SK-N-SH (cell line): ENCODE measurements around the gene ITGB5.

ENCODE experiments used
- CTCF ChIP-seq: fragments of 200-600 bp; sonication (generic); IDR thresholded peaks from 2 replicates; pipeline ENCODE4 v1.6.1; 2017; ENCODE audit warnings: antibody characterized with exemption, mild to moderate bottlenecking, moderate library complexity
- EP300 ChIP-seq, 2 experiments: IDR thresholded peaks; 2 replicates each; pipeline versions ENCODE4 v1.4.0 to v1.6.1; 2012; ENCODE audit warnings: borderline replicate concordance in 1 of 2, low read depth in 1 of 2, low read length in 1 of 2
- MAX ChIP-seq: IDR thresholded peaks from 2 replicates; pipeline ENCODE4 v1.4.0; 2012; ENCODE audit warnings: low read depth
- MXI1 ChIP-seq: IDR thresholded peaks from 2 replicates; pipeline ENCODE4 v1.6.1; 2012; ENCODE audit warnings: mild to moderate bottlenecking, low read depth, low read length, improper control_type of control experiment
- RAD21 ChIP-seq: IDR thresholded peaks from 2 replicates; pipeline ENCODE4 v1.6.1; 2012; ENCODE audit warnings: mild to moderate bottlenecking, low read length
- RFX5 ChIP-seq: IDR thresholded peaks from 2 replicates; pipeline ENCODE4 v1.6.1; 2012; ENCODE audit warnings: mild to moderate bottlenecking, improper control_type of control experiment, low read length
- YY1 ChIP-seq: IDR thresholded peaks from 2 replicates; pipeline ENCODE4 v1.4.0; 2012; ENCODE audit warnings: low read depth, mild to moderate bottlenecking

- TF ChIP-seq CTCF (no peak), YY1 (no peak), MXI1 (no peak), EP300 (IDR thresholded peaks at IDR 0.05; ENCODE audit: borderline replicate concordance in 1 of 2, low read depth in 1 of 2, low read length in 1 of 2) (no peak), RAD21 (no peak), RFX5 (no peak), MAX (no peak)
Measured at GRCh38 chr3:124748560-124749198, 138.5 kb downstream of the ITGB5 start.
